Stomach (tissue), 4 donors: ENCODE data around the gene VOPP1.

Source experiments
- CTCF ChIP-seq, 7 experiments: fragments of 450-650 bp in 4 of 7; fragments of 200-600 bp in 3 of 7; sonication (generic) in 3 of 7; IDR thresholded peaks; one replicate each; pipeline ENCODE4 v1.5.1; 2016 to 2019; ENCODE audit warnings: antibody characterized with exemption in 7 of 7, control low read depth in 2 of 7, mild to moderate bottlenecking in 1 of 7
- POLR2AphosphoS5 ChIP-seq, 3 donors: sonication (generic); formaldehyde crosslinking; IDR thresholded peaks; one replicate each; pipeline ENCODE4 v1.6.1; 2016; ENCODE audit warnings: antibody characterized with exemption in 3 of 3

- TF ChIP-seq CTCF (IDR thresholded peaks at IDR 0.05) (no peak), POLR2AphosphoS5 (IDR thresholded peaks at IDR 0.05) (no peak)
Observed at GRCh38 chr7:55531536-55531935, 40.8 kb downstream of the VOPP1 start.
